Tibial nerve (tissue), 4 donors: Measurements from ENCODE around the gene DHX8. TPM values are rescaled to one million over a fixed set of nuclear protein-coding genes. Genes with fewer than 3 reads are reported as not detected.
"Not testable (repeated sequence)": the region's sequence is repeated elsewhere in the genome, so short reads cannot be mapped to it uniquely, and the experiment has no call there.

Experiments used
- DNase-seq, 2 donors: peaks; one replicate each; pipeline ENCODE4 v3.0.0-alpha.2; 2019; ENCODE audit warnings: low spot score in 2 of 2
- H3K27ac ChIP-seq, 4 donors: fragments of 200-600 bp; sonication (generic) in 3 of 4; one replicate each; pipeline ENCODE4 v1.5.1; 2017 to 2019; ENCODE audit warnings: mild to moderate bottlenecking in 1 of 4
- H3K27me3 ChIP-seq, 2 donors: fragments of 200-600 bp; sonication (generic) in 1 of 2; one replicate each; pipeline versions ENCODE4 v1.5.1 to v1.6.0; 2017 to 2019
- H3K36me3 ChIP-seq, 3 donors: fragments of 200-600 bp; sonication (generic); one replicate each; pipeline ENCODE4 v1.5.1; 2018 to 2019
- H3K4me1 ChIP-seq, 4 donors: fragments of 200-600 bp; sonication (generic) in 3 of 4; one replicate each; pipeline ENCODE4 v1.5.1; 2017 to 2019
- H3K4me3 ChIP-seq, 4 donors: fragments of 200-600 bp; sonication (generic) in 3 of 4; one replicate each; pipeline ENCODE4 v1.5.1; 2017 to 2019; ENCODE audit warnings: mild to moderate bottlenecking in 1 of 4, moderate library complexity in 1 of 4
- H3K9me3 ChIP-seq, 4 donors: fragments of 200-600 bp; sonication (generic) in 3 of 4; one replicate each; pipeline ENCODE4 v1.5.1; 2017 to 2019
- EP300 ChIP-seq, 2 donors: sonication (generic); formaldehyde crosslinking; IDR thresholded peaks; one replicate each; pipeline ENCODE4 v1.6.1; 2017; ENCODE audit warnings: antibody characterized with exemption in 2 of 2, mild to moderate bottlenecking in 1 of 2
- POLR2A ChIP-seq, 2 donors: fragments of 450-650 bp; IDR thresholded peaks; one replicate each; pipeline ENCODE4 v1.6.1; 2017; ENCODE audit warnings: antibody characterized with exemption in 2 of 2, mild to moderate bottlenecking in 2 of 2, moderate library complexity in 2 of 2
- WGBS, 2 donors: methylation state at CpG; one replicate each; pipeline ENCODE4 v1.1.5; 2018; 5-methylcytosine and 5-hydroxymethylcytosine counted together
- total RNA-seq, 4 donors: library from RNA; depleted of rRNA; stranded (reverse); fragments of >200 nt; gene quantifications; one replicate each; pipeline ENCODE4 v1.1.0, GENCODE V29; 2016
- TF ChIP-seq, protein P1 (sequence below), 5 experiments: fragments of 200-600 bp in 3 of 5; fragments of 450-650 bp in 2 of 5; sonication (generic) in 3 of 5; IDR thresholded peaks; one replicate each; pipeline ENCODE4 v1.5.1; 2016 to 2019; ENCODE audit warnings: antibody characterized with exemption in 5 of 5, mild to moderate bottlenecking in 3 of 5, moderate library complexity in 2 of 5

DHX8 gene
- total RNA-seq, 4 donors from 2014 or later = 35.2 to 57.9 (median 40.7) TPM

DNA sequence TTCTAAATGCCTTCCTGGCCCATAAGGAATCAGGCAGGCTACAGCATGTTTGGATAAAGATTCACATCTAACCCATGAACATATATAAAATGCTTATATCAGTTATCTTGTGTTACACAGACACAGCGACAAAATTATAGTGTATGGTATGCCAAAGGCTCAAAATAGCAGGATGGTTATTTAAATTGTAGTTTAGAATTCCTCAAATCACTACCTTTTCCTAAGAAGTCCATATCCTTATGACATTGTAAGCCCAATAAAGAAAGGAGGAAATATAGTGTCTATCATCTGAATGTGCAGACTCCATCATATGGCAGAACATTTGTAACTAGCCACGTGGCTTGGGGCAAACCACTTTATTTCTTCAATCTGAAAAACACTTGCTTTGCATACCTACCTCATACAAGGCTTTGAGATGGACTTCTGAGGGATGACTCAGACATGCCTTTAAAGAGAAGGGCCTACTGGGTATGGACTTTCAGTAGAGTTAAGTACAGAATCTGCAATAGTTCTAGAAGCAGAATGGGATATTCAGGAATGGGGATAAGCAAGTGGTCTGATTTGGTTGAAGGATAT lies 12.1 kb upstream of the DHX8 start:
- no peaks in the 10 kb centered on the region for H3K36me3 ChIP-seq
- H3K9me3 ChIP-seq = no peaks in the 10 kb centered on the region
- no peak for DNase-seq
- no peak overlapping the region for H3K4me3 ChIP-seq
- H3K4me1 ChIP-seq = peaks cover 0 to 31% (median 17%) of the 10 kb centered on the region in 4 donors
- H3K27me3 ChIP-seq = no peaks in the 10 kb centered on the region
- TF ChIP-seq, protein P1, sequence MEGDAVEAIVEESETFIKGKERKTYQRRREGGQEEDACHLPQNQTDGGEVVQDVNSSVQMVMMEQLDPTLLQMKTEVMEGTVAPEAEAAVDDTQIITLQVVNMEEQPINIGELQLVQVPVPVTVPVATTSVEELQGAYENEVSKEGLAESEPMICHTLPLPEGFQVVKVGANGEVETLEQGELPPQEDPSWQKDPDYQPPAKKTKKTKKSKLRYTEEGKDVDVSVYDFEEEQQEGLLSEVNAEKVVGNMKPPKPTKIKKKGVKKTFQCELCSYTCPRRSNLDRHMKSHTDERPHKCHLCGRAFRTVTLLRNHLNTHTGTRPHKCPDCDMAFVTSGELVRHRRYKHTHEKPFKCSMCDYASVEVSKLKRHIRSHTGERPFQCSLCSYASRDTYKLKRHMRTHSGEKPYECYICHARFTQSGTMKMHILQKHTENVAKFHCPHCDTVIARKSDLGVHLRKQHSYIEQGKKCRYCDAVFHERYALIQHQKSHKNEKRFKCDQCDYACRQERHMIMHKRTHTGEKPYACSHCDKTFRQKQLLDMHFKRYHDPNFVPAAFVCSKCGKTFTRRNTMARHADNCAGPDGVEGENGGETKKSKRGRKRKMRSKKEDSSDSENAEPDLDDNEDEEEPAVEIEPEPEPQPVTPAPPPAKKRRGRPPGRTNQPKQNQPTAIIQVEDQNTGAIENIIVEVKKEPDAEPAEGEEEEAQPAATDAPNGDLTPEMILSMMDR (IDR thresholded peaks at IDR 0.05) = no peak
- no peak for TF ChIP-seq POLR2A (IDR thresholded peaks at IDR 0.05)
- no peak for TF ChIP-seq EP300 (IDR thresholded peaks at IDR 0.05)
- no peak overlapping the region for H3K27ac ChIP-seq
- 85% methylated on average over 2 of the region's 2 CpGs for WGBS, 2 donors

DNA sequence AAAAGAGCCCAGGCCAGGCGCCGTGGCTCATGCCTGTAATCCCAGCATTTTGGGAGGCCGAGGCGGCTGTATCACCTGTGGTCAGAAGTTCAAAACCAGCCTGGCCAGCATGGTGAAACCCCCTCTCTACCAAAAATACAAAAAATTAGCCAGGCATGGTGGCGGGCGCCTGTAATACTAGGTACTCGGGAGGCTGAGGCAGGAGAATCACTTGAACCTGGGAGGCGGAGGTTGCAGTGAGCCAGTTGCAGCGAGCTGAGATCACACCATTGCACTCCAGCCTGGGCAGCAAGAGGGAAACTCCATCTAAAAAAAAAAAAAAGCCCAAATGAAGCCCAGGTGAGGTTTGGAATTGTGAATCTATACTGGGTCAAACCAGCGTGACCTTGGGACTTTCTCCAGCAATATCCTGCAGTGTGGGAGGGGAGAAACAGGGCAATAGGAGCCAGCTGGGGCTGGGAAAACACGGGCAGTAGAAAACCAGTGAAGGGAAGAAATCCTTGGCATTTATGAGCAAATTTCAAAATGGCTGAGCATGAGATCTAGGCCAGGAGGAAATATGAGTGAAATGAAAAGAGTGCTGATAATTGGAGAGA lies 8.2 kb upstream of the DHX8 start:
- H3K36me3 ChIP-seq = no peaks in the 10 kb centered on the region
- H3K9me3 ChIP-seq = no peaks in the 10 kb centered on the region
- no peak overlapping the region for H3K4me3 ChIP-seq
- no peak overlapping the region for H3K27ac ChIP-seq
- H3K27me3 ChIP-seq = no peaks in the 10 kb centered on the region
- WGBS, 2 donors = 89% methylated on average over 11 of the region's 11 CpGs
- no peaks in the 10 kb centered on the region for H3K4me1 ChIP-seq
- DNase-seq = no peak
- TF ChIP-seq EP300 (IDR thresholded peaks at IDR 0.05) = no peak
- TF ChIP-seq, protein P1 (IDR thresholded peaks at IDR 0.05) = no peak
- TF ChIP-seq POLR2A (IDR thresholded peaks at IDR 0.05) = no peak

- not testable (repeated sequence) for H3K27me3 ChIP-seq, H3K4me1 ChIP-seq, H3K9me3 ChIP-seq, DNase-seq, H3K36me3 ChIP-seq, H3K4me3 ChIP-seq, H3K27ac ChIP-seq
- 90% methylated on average over 9 of the region's 9 CpGs for WGBS, 2 donors
Measured at GRCh38 chr17:43476306-43476705, 7.5 kb upstream of the DHX8 start.

DNA sequence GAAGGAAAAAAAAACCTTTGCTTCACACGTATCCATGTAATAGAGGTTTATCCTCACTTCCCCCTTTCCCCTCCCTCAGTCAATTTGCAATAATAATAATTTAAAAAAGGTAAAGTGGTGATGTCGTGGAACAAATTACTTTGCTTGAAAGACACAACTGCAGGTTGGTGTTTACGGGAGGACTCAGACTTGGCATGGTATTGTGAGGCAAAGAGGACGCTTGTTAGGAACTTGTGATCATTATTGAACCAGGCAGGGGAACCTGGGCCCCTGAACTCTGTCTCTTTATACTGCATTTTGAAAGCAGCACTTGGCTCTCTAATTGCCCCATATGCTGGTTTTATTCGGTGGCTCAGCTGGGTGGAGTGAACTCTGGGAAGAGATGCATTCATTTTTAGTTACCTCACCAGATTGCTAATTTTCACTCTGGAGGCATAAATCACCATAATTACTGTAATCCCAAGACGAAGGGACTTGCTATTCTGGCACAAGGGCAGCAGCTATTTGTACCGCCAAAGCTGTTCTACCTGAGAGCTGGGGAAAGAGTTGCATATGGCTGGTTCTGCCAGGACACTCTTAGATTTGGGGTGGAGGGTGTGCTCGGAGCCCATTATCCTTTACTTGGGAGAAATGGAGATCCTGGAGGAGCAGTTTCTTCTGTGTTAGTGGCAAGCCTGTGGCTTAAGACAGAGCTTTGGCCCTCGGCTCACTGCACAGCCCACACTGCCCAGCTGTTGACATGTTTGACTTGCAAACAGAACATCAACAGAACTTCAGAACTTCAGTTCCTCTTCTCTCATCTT lies 5.7 kb upstream of the DHX8 start:
- Histone ChIP-seq H3K4me3 (no peak overlapping the region), H3K9me3 (no peaks in the 10 kb centered on the region), H3K4me1 (peaks cover 0 to 11% (median 0%) of the 10 kb centered on the region in 4 donors), H3K36me3 (no peaks in the 10 kb centered on the region), H3K27me3 (no peaks in the 10 kb centered on the region), H3K27ac (peak overlapping the region in 1 of 4 donors; percentile 28)
- TF ChIP-seq POLR2A (IDR thresholded peaks at IDR 0.05) (no peak), EP300 (IDR thresholded peaks at IDR 0.05) (no peak)
- TF ChIP-seq, protein P1 (IDR thresholded peaks at IDR 0.05) = no peak
- 54% methylated on average over 9 of the region's 9 CpGs for WGBS, 2 donors
- no peak for DNase-seq

GRCh38 chr17:43479948-43480347 lies 3.8 kb upstream of the DHX8 start:
- WGBS, 2 donors = 77 to 82% methylated on average over 3 of the region's 3 CpGs
- H3K27ac ChIP-seq = no peak overlapping the region
- peaks cover 0 to 21% (median 6%) of the 10 kb centered on the region in 4 donors for H3K4me1 ChIP-seq
- H3K36me3 ChIP-seq = no peaks in the 10 kb centered on the region
- H3K27me3 ChIP-seq = no peaks in the 10 kb centered on the region
- peak in 1 of 2 donors; percentile 15 for TF ChIP-seq EP300 (IDR thresholded peaks at IDR 0.05)
- TF ChIP-seq POLR2A (IDR thresholded peaks at IDR 0.05) = no peak
- no peak for DNase-seq
- H3K9me3 ChIP-seq = no peaks in the 10 kb centered on the region
- no peak overlapping the region for H3K4me3 ChIP-seq
